ENCODE measurements around the gene LPP.

GRCh38 chr3:188719545-188719944 lies 565.6 kb downstream of the LPP start:
- TF ChIP-seq MAFK (IDR thresholded peaks at IDR 0.05; ENCODE audit: partially characterized antibody) (no peak), CTCF (IDR thresholded peaks at IDR 0.05) (no peak), REST (IDR thresholded peaks at IDR 0.05) (no peak), BHLHE40 (IDR thresholded peaks at IDR 0.05; ENCODE audit: low read depth, low read length) (no peak), NR3C1 (IDR thresholded peaks at IDR 0.05) (no peak), EP300 (IDR thresholded peaks at IDR 0.05) (no peak), RAD21 (conservative IDR thresholded peaks at IDR 0.05 in 1 of 2, IDR thresholded peaks at IDR 0.05 in 1 of 2) (no peak), POLR2A (IDR thresholded peaks at IDR 0.05; ENCODE audit: low read length) (no peak), JUNB (IDR thresholded peaks at IDR 0.05) (no peak), BCL3 (IDR thresholded peaks at IDR 0.05) (no peak), HDAC2 (IDR thresholded peaks at IDR 0.05) (no peak), ELK1 (IDR thresholded peaks at IDR 0.05; ENCODE audit: low read depth, low read length) (no peak), MYC (IDR thresholded peaks at IDR 0.05; ENCODE audit: borderline replicate concordance, low read length) (no peak), KDM5A (IDR thresholded peaks at IDR 0.05) (no peak)
